Astrocyte of the hippocampus (primary cell): ENCODE measurements around the gene SPANXN1.
"Not testable (repeated sequence)": the region's sequence is repeated elsewhere in the genome, so short reads cannot be mapped to it uniquely, and the experiment has no call there.

Experiments used
- DNase-seq: peaks from one replicate; pipeline ENCODE4 v3.0.0; 2011; ENCODE audit warnings: low read depth, low spot score

The SPANXN1 gene, protein sequence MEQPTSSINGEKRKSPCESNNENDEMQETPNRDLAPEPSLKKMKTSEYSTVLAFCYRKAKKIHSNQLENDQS

DNA sequence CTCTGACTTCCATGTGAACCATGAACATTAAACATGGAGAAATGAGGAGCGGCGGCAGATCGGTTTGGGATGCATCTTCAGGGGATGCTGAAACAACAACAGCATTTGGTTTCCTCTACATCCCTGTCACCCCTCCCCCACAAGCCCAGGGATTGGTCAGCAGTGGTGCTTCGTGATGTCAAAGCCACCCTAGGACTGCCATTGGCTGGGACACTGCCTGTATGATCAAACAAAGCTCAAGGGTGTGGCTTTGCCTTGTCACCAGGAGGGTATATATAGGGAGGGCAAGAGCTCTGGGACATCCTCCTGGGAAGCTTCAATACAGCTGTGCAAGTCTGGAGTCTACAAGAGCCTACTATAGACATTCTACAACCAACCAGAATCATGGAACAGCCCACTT lies at the start of gene SPANXN1:
Gene SPANXN1 (plus strand): TSS at position 301 of the 400 bp plus-strand sequence. CDS start 84 bp downstream, at position 385.
- DNase-seq = not testable (repeated sequence)

DNA sequence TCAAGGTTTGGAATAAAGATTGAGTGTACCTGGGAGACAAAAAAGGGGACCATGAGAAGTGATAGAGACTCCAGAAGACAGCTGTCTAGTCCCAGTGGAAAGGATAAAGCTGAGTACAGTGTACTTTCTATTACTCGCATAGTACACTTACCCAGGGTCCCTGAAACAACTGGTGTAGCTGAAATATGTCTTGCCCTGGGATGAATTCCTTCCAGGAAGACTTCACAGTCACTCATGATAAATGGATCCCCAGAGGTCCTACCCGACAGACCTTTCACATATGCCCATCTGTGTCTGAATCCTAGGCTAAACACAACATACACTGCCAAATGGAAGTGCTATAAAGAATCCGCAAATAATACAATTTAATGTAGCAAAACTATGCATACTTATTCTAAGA lies 48.2 kb upstream of the SPANXN1 start:
- DNase-seq = no peak

DNA sequence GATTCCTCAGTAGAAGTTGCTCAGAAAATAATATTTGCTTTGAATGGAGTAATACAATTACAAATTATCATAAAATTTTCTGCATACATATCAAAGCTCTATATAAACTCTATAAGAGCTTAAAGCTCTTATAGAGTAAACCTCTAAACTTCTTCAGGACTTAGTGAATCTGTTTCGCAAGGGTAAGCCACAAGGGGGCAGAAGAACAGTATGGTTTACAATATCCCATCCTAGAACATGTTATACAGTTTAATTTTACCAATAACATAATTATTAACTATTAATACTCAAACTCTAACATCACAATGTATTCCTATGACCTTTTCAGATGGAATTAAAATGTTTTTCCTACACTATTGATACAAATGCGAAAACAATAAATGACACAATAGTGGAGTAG lies 33.8 kb upstream of the SPANXN1 start:
- peak; percentile 1 for DNase-seq

DNA sequence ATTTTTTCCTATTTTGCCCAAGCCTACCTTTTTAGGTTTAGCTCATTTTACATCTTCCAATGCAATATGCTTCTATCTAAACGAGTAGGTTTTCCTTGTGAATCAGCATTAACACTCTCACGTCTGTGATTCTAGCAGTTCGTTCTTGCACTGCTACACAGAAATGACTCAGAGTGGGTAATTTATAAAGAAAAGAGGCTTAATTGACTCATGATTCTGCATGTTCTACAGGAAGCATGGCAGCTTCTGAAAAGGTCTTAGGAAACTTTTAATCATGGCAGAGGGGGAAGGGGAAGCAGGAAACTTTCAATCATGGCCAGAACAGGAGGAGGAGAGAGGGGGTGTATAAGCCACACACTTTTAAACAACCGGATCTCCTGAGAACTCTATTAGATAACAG lies 44.9 kb downstream of the SPANXN1 start:
- peak; percentile 7 for DNase-seq
